ENCODE data around the gene BMI1. TPM values are rescaled to one million over a fixed set of nuclear protein-coding genes. Genes with fewer than 3 reads are reported as not detected.

Gene BMI1
- total RNA-seq, 8 experiments from 2014 or later, result 37.3 to 72.5 (median 49.3) TPM

DNA sequence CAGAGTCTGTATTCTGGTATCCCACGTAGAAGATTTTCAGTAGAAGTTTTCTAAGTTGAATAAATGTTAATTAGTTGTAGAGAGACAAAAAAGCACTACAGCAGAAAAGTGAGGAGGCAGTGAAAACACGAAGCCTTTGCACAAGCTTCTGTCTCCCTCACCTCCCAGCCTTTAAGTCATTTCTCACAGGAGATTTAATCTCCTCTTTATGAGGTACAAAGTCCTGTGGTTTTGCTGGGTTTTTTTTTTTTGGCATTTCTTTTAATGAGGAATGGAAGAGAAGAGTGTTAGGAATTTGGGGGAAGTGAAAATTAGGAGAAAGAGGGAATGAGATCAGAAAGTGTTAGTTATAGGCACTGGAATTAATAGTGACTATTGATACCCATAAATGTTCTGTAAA lies 45.9 kb downstream of the BMI1 start:
- in situ Hi-C loops (cut with MboI; ENCODE audit: low pct_unique_long_range_greater_than_20kb in 2 of 9, low sequenced_read_pairs in 9 of 9, unreplicated experiment in 9 of 9), result no loop called here
- Histone ChIP-seq H3K27ac (no peak overlapping the region), H3K4me3 (no peak overlapping the region), H3K4me1 (replicated peaks in 1 of 2) (no peaks in the 10 kb centered on the region)
- 11 to 74% (median 32%) methylated on average over 1 to 2 of the region's 2 CpGs; no CpG with 5 or more reads in 2 of the 10 experiments for WGBS, 10 experiments
- ATAC-seq (replicated peaks in 6 of 8), result no peak

DNA sequence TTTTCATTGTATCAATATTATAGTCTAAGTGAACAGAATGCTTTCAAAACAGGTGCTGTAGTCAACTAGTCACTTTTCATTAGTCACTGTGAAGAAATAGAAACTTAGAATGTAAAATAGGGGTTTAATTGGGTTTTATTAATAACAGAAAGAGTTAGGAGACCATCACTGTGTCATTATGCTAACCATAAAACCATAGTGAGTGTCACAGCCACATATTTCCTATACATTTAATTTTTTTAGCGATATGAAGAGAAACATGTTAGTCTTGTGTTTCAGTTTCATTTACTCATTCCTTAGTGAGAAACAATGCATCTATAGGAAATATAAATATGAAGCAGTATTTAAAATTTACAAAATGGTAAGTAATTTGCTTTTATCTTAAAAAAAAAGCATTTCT lies 46.6 kb downstream of the BMI1 start:
- WGBS, 10 experiments, result 100% methylated on average over 1 of the region's 1 CpG; no CpG with 5 or more reads in 3 of the 10 experiments
- H3K4me3 ChIP-seq, result no peak overlapping the region
- in situ Hi-C loops (cut with MboI; ENCODE audit: low pct_unique_long_range_greater_than_20kb in 2 of 9, low sequenced_read_pairs in 9 of 9, unreplicated experiment in 9 of 9), result no loop called here
- no peak for ATAC-seq (replicated peaks in 6 of 8)
- no peak overlapping the region for H3K27ac ChIP-seq
- H3K4me1 ChIP-seq (replicated peaks in 1 of 2), result no peaks in the 10 kb centered on the region

DNA sequence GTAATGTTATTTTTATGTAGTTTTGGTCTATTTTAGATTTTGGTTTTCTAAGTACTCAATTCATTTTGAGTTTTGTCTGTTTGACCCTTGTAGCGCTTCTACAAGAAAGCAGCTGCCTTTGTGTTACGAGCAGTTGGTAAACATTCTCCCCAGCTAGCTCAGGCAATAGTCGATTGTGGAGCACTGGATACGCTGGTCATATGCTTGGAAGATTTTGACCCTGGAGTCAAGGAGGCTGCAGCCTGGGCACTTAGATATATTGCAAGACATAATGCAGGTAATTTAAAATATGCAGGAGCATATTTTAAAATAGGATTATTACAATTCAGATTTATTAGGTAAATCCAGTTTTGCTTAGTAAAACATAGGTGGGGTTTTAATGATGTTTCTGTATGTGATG lies 47.5 kb downstream of the BMI1 start:
- Histone ChIP-seq H3K4me3 (no peak overlapping the region), H3K4me1 (replicated peaks in 1 of 2) (no peaks in the 10 kb centered on the region), H3K27ac (no peak overlapping the region)
- in situ Hi-C loops (cut with MboI; ENCODE audit: low pct_unique_long_range_greater_than_20kb in 2 of 9, low sequenced_read_pairs in 9 of 9, unreplicated experiment in 9 of 9), result no loop called here
- WGBS, 10 experiments, result 41 to 100% (median 84%) methylated on average over 1 to 4 of the region's 4 CpGs
- peak in 1 of 8 experiments; percentile 32 for ATAC-seq (replicated peaks in 6 of 8)

DNA sequence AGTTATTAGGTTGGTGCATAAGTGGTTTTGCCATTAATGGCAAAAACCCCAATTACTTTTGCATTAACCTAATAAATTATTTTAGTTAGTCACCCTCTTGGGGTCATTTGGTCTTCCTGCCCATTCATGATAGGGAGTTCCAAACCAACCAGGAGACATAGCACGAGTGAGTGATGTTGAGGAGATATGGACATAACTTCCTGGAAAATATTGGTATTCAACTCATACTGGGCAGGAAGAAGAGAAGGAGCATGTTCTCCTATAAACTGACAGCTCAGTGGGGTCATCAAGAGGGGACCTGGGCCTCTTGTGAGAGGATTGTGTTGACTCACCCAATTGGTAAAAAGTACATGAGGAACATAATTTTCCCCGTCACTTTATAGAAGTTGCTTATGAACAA lies 48.1 kb downstream of the BMI1 start:
- Histone ChIP-seq H3K4me3 (no peak overlapping the region), H3K4me1 (replicated peaks in 1 of 2) (no peaks in the 10 kb centered on the region), H3K27ac (no peak overlapping the region)
- no peak for ATAC-seq (replicated peaks in 6 of 8)
- 0 to 83% (median 48%) methylated on average over 1 to 2 of the region's 2 CpGs for WGBS, 10 experiments
- in situ Hi-C loops (cut with MboI; ENCODE audit: low pct_unique_long_range_greater_than_20kb in 2 of 9, low sequenced_read_pairs in 9 of 9, unreplicated experiment in 9 of 9), result no loop called here

DNA sequence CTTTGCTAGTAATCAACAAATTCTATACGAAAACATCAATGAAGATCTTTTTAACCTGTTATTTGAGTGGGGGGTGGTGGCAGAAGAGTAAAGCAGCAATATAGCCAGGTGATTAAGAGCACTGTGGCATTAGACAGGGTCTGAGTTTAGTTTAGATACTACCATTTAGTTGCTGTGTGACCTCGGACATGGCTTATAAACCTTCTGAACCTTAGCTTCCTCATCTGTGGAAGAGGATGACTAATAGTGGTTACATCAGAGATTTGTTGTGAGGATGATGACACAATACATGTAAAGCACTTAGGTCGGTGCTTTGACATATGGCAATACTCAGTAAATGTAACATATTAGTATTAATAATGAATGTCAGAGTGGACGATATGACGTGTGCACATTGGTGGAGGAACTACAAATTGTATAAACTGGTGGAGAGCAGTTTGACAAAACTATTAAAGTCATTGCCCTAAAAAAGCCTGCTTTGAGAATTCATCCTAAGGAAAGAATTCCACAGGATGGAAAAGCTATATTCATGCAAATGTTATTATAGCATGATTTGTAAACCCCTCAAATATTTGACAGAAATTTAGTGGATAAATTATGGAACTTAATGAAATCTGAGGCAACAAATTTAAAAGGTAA lies 48.7 kb downstream of the BMI1 start:
- no peaks in the 10 kb centered on the region for H3K4me1 ChIP-seq (replicated peaks in 1 of 2)
- in situ Hi-C loops (cut with MboI; ENCODE audit: low pct_unique_long_range_greater_than_20kb in 2 of 9, low sequenced_read_pairs in 9 of 9, unreplicated experiment in 9 of 9), result no loop called here
- peak in 5 of 8 experiments; percentile 17 to 75 (median 25) for ATAC-seq (replicated peaks in 6 of 8)
- 20 to 100% (median 77%) methylated on average over 1 to 5 of the region's 5 CpGs for WGBS, 10 experiments
- no peak overlapping the region for H3K4me3 ChIP-seq
- no peak overlapping the region for H3K27ac ChIP-seq

DNA sequence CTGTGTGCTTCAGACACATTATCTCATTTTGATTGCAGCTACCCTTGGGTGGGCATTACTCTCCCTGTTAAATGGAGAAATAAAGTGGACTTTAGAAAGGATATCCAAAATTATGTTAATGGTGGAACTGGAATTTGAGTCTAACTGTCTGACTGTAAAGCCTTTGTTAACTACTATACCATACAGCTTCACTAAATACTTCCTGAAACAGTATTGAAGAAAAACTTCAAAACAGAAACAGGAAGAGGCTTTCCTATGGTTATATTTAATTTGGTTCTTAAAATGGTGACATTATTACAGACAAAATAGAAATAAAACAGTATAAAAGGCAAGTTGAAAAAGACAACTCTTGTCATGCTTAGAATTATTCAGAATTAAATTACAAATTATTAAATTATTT lies 49.4 kb downstream of the BMI1 start:
- in situ Hi-C loops (cut with MboI; ENCODE audit: low pct_unique_long_range_greater_than_20kb in 2 of 9, low sequenced_read_pairs in 9 of 9, unreplicated experiment in 9 of 9), result no loop called here

DNA sequence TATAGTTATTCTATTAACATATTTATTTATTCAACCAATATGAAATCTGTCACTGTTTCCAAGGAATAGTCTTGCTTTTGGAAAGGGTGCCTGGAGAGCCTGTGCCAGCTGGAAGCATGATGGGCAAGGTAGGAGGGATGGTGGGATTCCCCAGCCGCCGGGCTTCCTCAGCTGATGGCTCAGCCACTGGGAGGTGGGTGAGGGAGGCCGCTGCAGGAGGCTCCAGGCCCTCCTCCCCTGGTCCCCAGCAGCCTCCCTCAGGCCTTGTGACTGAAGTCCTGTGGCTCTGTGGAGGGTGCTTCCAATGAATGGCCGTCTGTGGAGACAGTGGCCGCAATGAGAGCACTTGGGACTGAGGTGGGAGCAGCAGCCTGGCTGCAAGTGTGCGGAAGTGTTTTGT lies 51.4 kb downstream of the BMI1 start:
- H3K27ac ChIP-seq, result no peak overlapping the region
- 70 to 100% (median 92%) methylated on average over 1 to 4 of the region's 6 CpGs; no CpG with 5 or more reads in 2 of the 10 experiments for WGBS, 10 experiments
- no peak for ATAC-seq (replicated peaks in 6 of 8)

More for the DNA sequence above, 49.4 kb downstream of the BMI1 start:
- no peak overlapping the region for H3K4me3 ChIP-seq
- H3K4me1 ChIP-seq (replicated peaks in 1 of 2), result no peaks in the 10 kb centered on the region
- no peak overlapping the region for H3K27ac ChIP-seq
- no peak for ATAC-seq (replicated peaks in 6 of 8)

DNA sequence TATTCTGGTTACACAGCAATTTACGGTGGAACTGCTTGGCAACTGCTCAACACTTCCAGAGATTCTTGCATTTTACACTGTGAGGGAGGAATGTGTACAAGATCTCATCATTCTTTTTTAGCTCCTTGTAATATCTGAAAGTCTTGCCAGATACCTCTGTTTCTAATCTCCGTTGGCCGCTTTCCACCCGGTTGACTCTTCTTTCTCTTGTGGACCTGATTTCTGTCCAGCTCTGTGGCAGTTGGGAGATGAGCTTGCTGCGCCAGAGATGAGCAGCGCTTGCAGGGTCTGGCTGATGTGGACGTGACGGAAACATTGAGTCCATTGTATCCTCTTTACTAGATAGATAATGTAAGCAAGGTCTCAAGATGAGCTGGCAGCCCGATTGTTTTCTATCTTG lies 52.0 kb downstream of the BMI1 start:
- WGBS, 10 experiments, result 34 to 90% (median 80%) methylated on average over 1 to 9 of the region's 9 CpGs; no CpG with 5 or more reads in 2 of the 10 experiments
- H3K4me1 ChIP-seq (replicated peaks in 1 of 2), result no peaks in the 10 kb centered on the region
- peak in 1 of 8 experiments; percentile 20 for ATAC-seq (replicated peaks in 6 of 8)

More for the DNA sequence above, 51.4 kb downstream of the BMI1 start:
- H3K4me1 ChIP-seq (replicated peaks in 1 of 2), result no peaks in the 10 kb centered on the region
- no peak overlapping the region for H3K4me3 ChIP-seq
- in situ Hi-C loops (cut with MboI; ENCODE audit: low pct_unique_long_range_greater_than_20kb in 2 of 9, low sequenced_read_pairs in 9 of 9, unreplicated experiment in 9 of 9), result no loop called here

DNA sequence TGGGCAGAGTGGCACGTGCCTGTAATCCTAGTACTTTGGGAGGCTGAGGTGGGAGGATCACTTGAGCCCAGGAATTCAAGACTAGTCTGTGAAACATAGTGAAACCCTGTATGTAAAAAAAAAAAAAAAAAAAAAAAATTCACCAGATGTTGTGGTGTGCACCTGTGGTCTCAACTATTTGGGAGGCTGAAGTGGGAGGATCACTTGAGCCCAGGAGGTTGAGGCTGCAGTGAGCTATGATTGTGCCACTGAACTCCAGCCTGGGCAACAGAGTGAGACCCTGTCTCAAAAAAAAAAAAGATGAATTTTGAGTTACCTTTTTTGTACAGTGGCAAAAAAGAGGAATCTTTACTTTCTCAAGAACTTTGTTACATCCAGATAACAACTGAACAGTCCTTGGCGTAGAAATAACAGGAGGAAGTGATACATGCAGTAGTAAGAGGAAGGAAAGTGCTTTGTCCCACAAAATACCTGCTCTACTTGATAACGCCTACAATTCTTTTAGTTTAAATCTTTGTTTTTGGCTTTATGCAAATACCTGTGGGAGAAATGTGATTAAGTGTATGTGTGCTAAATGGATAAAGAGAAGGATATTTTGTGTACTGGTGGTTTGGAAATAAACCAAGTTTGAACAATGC lies 53.7 kb downstream of the BMI1 start:
- Histone ChIP-seq H3K27ac (no peak overlapping the region), H3K4me1 (replicated peaks in 1 of 2) (peaks cover 2 to 3% of the 10 kb centered on the region in 2 donors), H3K4me3 (no peak overlapping the region)
- no peak for ATAC-seq (replicated peaks in 6 of 8)
- in situ Hi-C loops (cut with MboI; ENCODE audit: low pct_unique_long_range_greater_than_20kb in 2 of 9, low sequenced_read_pairs in 9 of 9, unreplicated experiment in 9 of 9), result no loop called here
- 47 to 100% (median 90%) methylated on average over 1 to 3 of the region's 3 CpGs; no CpG with 5 or more reads in 1 of the 10 experiments for WGBS, 10 experiments

More for the DNA sequence above, 52.0 kb downstream of the BMI1 start:
- in situ Hi-C loops (cut with MboI; ENCODE audit: low pct_unique_long_range_greater_than_20kb in 2 of 9, low sequenced_read_pairs in 9 of 9, unreplicated experiment in 9 of 9), result no loop called here
- no peak overlapping the region for H3K4me3 ChIP-seq
- no peak overlapping the region for H3K27ac ChIP-seq

DNA sequence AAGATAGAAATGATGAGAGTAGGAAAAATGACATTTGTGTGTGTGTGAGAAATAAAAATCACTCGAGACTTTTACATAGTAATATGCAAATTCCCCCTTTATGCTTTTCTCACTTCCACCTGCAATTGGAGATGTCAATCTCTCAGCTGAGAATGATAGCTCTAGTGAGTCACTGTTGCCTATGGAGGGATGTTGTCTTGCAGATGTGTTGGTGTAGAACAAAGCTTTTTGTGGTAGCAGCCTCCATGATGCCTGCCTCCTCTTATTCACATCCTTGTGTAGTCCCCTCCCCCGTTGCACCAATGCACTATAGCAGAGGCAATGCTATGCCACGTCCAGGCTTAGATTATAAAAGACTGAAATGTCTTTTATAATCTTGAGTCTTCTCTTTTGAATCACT lies 58.2 kb downstream of the BMI1 start:
- in situ Hi-C loops (cut with MboI; ENCODE audit: low pct_unique_long_range_greater_than_20kb in 2 of 9, low sequenced_read_pairs in 9 of 9, unreplicated experiment in 9 of 9), result no loop called here
- WGBS, 10 experiments, result 19 to 70% (median 40%) methylated on average over 1 to 3 of the region's 3 CpGs; no CpG with 5 or more reads in 4 of the 10 experiments
- H3K4me1 ChIP-seq (replicated peaks in 1 of 2), result peaks cover 2 to 10% of the 10 kb centered on the region in 2 donors
- ATAC-seq (replicated peaks in 6 of 8), result peak in 3 of 8 experiments; percentile 42 to 65 (median 58)
- no peak overlapping the region for H3K4me3 ChIP-seq
- H3K27ac ChIP-seq, result no peak overlapping the region

Other genes starting within 250 kb of the BMI1 start
- 1 to 10 TPM in 3 of 8 experiments, not detected in 5; 1.2 to 3.1 (median 3.1) TPM for gene EBLN1, start 103.1 kb upstream of the BMI1 start, total RNA-seq
- 100 to 1,000 TPM in 1 of 8 experiments, 10 to 100 TPM in 7; 62.3 to 106 (median 79.1) TPM for gene COMMD3, start 4.7 kb upstream of the BMI1 start, total RNA-seq
- 10 to 100 TPM in 1 of 8 experiments, 1 to 10 TPM in 3, under 1 TPM in 3, not detected in 1; 0.17 to 67.7 (median 1.8) TPM for gene SPAG6, start 24.4 kb downstream of the BMI1 start, total RNA-seq